GM21381 (cell line): ENCODE results near the gene ZNF385B.

ENCODE experiments used
- ATAC-seq: cut with Tn5 transposase; IDR thresholded peaks from one replicate; pipeline ENCODE4 v1.9.1; 2021; ENCODE audit warnings: mild to moderate bottlenecking, moderate library complexity; ENCODE audit not compliant: unreplicated experiment

The ZNF385B gene

GRCh38 chr2:179594268-179595112, 266.9 kb downstream of the ZNF385B start:
- ATAC-seq, result no peak

DNA sequence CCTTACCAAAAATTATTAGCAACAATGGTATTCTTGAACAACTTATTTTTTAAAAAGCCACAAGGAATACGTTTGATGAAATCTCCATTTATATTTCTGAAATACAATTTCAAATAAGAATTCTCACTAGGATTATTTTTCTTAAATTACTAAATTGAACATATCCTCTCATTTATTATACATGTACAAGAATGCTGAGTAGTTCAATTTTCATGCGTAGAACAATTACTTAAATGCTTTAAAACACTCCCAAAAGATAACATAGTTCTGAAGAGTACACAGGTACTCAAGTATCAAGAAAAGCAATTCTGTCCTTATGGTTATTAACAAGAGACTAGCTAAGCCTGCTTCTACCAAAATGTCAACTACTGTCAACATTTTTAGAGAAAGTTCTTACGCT, 268.1 kb downstream of the ZNF385B start:
- no peak for ATAC-seq

- ATAC-seq, result no peak
These were observed 269.1 kb downstream of the ZNF385B start for GRCh38 chr2:179592167-179592936.

GRCh38 chr2:179591690-179592089, 269.7 kb downstream of the ZNF385B start:
- ATAC-seq, result no peak

DNA sequence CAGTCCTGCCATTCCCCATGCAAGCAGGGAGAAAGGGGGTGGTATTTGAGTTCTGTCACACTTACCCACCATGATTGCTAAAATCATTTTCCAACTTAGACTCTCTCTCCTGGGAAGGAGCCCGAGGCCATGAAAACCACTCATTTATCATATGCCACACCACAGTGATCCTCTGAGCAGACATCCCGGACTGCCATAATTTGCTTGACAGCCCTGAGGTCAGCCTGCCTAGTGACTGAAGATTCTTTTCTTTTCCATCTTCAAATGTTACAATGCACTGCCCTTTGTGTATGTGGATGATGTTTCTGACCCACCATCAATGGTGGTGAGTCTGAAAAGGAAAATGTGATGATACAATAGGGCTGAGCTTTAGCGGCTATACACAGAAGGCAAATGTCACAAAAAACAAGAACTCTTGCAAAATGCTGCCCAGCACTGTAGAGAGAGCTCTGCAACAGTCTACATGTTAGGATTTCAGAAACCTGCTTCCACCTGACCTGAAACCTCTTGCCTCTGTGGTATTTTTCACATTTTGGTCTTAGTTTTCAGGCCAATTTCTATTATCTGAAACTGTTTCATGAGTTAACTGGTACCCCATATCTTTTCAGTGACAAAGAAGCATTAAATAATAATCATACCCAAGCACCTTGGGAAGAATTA, 272.8 kb downstream of the ZNF385B start:
- no peak for ATAC-seq

GRCh38 chr2:179584760-179585159, 276.7 kb downstream of the ZNF385B start:
- ATAC-seq, result no peak

DNA sequence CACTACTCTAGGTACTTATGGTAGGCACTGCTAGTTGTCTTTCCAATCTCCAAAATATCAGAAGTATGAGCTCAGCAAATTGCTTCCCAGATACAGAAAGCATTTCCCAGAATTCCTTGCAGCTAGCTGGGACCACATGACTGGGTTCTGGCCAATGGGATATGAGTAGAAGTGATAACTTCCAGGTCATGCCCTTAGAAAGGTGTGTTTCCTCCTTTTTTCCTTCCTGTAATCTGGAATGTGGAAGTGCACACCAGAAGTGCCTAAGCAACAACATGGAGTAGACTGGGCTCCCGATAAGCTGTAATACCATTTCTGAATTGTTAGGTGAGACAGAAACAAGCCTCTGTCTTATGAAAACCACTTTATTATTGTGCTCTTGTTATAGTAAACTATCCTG, 279.8 kb downstream of the ZNF385B start:
- no peak for ATAC-seq

DNA sequence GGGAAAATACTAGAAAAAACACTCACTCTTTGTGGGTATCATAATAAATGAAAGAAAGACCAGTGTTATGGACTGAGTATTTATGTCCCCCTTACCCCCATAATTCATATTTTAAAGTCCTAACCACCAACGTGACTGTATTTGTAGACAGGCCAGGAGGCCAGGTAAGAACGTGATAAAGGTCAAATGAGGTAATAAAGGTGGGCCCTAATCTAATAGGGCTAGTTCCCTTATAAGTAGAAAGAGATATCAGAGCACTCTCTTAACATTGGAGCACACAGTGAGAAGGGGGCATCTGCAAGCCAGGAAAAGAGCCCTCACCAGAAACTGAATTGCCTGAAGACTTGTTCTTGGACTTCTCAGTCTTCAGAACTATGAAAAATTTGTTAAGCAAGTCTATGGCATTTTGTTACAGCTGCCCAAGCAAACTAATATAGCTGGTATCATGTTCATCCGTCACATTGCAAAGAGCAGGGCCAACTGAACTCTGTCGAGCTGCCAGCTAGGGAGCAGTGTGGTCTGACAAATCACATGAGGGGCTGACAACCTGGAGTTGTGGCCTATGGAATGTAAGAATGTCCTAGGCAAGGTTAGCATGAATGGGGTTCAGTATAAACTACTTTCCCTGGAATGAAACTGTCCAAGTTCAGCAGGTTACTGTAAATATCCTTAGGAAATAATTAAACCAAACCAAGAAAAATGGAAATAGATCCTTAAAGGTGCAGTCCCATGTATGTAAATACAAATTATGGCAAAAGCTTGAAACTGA, 280.9 kb downstream of the ZNF385B start:
- no peak for ATAC-seq

DNA sequence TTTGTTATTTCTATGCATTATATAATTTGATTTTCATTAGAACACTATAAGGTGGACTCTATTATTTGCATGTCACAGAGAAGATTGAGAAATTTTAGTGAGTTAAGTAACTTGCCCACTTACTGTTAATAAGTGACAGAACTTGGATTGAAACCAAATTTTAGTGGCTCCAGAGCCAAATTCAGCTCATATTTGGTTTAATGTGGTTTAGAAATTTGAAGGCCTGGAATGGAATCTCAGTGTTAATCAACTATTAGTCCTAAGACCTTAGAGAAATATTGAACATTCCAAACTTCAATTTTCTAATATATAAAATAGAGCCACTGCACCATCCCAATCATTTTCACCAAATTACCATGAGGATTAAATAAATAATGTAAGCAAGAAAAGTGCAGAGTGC, 281.6 kb downstream of the ZNF385B start:
- no peak for ATAC-seq

DNA sequence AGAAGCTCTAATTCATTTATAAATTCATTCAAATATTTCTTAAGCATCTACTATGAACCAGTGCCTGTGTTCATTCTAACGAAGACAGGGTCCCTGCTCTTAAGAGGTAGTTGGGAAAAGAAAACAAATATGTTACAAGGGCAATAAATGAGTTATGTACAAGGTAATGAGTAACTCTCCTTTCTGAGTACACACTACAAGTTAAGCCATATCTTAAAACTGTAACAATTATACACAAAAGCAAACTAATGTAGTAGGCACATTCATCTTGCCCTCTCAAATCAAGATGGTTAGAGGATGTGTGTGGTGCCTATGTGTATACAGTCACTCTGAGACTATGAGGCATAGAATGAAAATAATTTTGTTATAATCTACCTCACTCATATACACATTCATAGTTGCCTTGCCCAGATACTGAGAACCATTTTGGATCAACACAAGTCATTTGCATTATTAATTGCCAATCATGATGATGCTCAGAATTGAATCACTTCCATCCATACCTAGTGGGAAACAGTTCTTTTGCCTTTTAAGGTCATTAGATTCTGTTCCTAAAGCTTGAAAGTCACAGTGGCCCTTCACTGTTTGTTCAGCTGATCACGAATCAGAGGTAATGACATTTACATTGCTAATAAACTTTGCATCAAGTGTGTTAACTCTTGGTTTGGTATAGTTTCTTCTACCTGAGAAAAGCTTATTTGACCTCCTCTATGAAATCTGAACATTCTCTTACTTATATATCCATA, 283.1 kb downstream of the ZNF385B start:
- no peak for ATAC-seq

GRCh38 chr2:179574061-179574519, 287.3 kb downstream of the ZNF385B start:
- ATAC-seq, result no peak

- ATAC-seq, result no peak
These were observed 288.9 kb downstream of the ZNF385B start for GRCh38 chr2:179572544-179572943.

DNA sequence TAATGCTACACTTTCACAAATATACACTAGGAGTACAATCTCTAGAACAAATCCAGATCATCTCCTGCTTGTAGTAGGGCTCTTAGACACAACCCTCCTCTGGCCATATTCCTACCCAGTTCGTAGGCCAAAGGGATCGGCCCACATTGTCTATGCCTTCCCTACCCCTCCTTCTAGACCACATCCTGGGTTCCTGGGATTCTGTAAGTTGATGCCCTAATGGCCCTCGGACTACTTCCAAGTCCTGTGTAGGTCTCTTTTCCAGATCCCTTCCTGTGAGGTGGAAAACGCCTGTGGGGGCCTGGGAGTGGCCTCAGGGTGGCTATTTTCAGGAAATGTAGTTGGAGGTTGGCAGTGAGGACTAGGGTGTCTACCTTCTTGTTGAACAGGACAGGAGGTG, 289.7 kb downstream of the ZNF385B start:
- no peak for ATAC-seq

DNA sequence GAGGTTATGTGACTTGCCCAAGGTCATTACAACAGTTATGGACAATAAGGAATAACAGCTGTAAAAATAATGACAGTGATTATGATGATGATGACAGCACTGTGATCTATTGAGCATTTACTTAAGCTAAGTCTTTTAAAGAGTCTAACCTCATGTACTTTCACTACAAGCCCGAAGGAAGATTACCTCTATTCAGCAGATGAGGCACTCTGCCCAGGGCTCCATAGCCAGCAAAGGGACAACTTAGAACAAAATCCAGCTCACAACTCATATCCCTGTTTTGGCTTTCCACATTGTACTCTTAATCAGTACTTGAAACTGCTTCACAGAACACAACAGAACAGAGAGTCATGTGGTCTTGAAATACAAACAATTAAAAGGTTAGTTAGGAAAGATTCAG, 290.2 kb downstream of the ZNF385B start:
- no peak for ATAC-seq

DNA sequence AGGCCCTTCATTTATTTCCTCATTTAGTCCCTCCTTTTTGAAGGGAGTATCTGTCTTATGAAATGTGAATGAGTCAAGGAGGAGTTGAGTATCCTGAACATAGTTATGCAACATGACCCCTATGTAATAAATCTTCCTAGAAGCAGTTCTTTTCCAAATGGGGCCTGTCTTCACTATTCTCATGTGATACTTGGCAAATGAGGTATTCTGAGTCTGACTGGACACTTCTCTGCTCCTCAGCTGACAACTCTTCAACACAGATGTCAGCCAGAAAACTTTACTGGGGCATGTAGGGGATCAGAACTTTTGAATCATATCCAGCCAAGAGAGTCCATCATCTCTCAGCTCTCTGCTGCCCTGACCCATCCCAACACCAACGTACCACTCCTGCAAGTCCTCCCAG, 291.6 kb downstream of the ZNF385B start:
- no peak for ATAC-seq

DNA sequence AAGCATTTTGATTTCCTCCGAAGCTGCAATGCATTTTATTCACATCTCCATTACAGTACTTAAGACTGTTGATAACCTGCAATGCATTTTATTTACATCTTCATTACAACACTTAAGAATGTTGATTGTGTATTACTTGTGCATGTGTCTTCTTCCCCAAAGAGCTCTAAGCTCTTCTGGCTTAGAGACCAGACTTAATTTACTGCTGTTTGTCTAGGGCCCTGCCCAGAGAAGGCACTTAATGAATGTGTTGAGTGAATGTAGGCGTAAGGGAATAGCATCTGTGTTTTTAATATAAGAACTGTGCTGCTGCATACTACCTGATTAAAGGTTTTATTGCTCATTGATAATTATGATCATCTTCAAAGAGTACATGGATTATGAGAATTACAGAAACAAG, 295.6 kb downstream of the ZNF385B start:
- ATAC-seq, result no peak

DNA sequence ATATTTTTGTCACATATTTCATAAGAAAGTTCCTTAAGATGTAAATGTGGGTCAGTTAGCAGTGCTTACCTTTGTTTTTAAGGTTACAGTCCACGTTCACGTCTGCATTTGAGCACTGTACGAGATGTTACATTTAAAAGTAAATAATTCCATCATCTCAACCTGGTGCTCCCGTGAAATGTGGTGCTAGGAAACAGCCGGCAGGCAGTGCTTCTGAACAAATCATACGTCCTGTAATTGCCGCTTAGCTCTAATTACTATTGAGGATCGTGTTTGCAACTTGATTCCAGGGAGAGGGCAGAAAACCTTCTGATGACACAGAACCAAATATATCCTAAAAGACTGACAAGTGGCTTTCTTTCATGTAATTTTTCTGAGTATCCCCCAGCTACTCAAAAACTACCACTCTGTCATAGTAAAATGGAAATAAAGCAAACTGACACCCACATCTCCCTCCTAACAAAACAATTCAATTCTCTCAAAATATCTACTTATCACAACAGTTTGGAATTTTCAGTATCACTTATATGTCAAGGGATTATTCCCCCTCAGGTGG, 299.0 kb downstream of the ZNF385B start:
- ATAC-seq, result no peak

- no peak for ATAC-seq
These were observed 299.7 kb downstream of the ZNF385B start for GRCh38 chr2:179561702-179562101.

GRCh38 chr2:179560257-179560735, 301.1 kb downstream of the ZNF385B start:
- no peak for ATAC-seq
